HFF-Myc (cell line): ENCODE results near the gene PREX1.

Experiments
- DNase-seq: peaks from one replicate; pipeline ENCODE4 v3.0.0-alpha.2; 2011; ENCODE audit warnings: low read depth; ENCODE audit errors: extremely low read depth
- H3K4me3 ChIP-seq: replicated peaks from 2 replicates; pipeline ENCODE4 v1.5.1; 2011; ENCODE audit warnings: low read depth, mild to moderate bottlenecking, control low read depth, low read length
- TF ChIP-seq, protein P1 (sequence below): IDR thresholded peaks from 2 replicates; pipeline ENCODE4 v1.5.1; 2012; ENCODE audit warnings: mild to moderate bottlenecking, low read depth, low read length, control low read depth; ENCODE audit errors: missing control alignments

Gene PREX1

DNA sequence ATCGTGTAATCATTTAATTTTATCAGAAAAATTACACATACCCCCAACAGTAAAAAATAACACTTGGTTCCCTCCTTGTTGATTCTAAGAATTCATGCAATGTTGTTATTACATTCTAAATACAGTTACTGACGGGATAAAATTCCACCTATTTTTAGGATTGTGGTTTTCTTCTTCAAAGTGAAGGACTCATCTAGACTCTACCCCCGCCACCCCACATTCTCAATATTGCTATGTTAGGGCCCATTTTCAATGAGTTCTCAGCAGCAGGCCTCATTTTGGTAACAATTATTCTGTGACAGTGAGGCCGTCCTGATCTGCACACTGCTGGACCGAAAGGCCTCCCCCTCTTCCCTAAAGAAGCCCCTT lies 43.5 kb downstream of the PREX1 start:
- TF ChIP-seq, protein P1, sequence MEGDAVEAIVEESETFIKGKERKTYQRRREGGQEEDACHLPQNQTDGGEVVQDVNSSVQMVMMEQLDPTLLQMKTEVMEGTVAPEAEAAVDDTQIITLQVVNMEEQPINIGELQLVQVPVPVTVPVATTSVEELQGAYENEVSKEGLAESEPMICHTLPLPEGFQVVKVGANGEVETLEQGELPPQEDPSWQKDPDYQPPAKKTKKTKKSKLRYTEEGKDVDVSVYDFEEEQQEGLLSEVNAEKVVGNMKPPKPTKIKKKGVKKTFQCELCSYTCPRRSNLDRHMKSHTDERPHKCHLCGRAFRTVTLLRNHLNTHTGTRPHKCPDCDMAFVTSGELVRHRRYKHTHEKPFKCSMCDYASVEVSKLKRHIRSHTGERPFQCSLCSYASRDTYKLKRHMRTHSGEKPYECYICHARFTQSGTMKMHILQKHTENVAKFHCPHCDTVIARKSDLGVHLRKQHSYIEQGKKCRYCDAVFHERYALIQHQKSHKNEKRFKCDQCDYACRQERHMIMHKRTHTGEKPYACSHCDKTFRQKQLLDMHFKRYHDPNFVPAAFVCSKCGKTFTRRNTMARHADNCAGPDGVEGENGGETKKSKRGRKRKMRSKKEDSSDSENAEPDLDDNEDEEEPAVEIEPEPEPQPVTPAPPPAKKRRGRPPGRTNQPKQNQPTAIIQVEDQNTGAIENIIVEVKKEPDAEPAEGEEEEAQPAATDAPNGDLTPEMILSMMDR, result no peak
- no peak overlapping the region for H3K4me3 ChIP-seq
- no peak for DNase-seq

DNA sequence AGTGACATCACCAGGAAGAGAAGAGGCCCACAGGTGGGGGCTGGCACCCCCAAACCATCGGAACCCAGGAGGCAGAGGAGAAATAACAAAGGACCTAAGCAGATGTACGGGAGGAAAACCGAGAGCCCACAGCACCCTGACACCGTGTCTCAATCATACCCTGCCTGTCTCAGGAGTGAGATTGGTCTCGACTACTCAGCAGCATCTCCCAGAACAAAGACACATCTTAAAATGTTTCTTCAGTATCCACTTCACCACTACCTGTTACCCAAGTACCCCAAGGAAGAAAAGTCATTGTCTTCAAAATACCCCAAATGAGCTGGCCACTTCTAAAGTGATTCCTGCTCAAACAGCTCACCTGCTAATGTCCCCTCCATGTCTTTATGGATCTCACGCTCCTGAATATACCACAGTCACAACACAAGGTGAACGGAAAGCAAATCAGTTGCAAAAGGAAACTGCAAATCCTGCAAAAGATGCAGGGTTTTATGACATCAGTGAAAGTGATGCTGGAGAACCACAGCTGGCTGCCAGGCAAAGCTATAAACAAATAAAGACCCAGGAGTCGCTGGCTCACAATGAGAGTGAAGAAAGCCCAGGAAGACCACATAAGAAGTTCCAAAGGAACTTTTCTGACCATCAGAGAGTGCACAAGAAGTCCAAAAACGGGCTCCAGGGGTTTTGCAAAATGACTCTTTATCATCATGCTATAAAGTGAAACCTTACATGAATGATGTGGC lies 44.1 kb downstream of the PREX1 start:
- no peak overlapping the region for H3K4me3 ChIP-seq
- DNase-seq, result no peak
- TF ChIP-seq, protein P1, result no peak

GRCh38 chr20:48782901-48783308 lies 44.9 kb downstream of the PREX1 start:
- no peak for DNase-seq
- TF ChIP-seq, protein P1, result no peak
- H3K4me3 ChIP-seq, result no peak overlapping the region

DNA sequence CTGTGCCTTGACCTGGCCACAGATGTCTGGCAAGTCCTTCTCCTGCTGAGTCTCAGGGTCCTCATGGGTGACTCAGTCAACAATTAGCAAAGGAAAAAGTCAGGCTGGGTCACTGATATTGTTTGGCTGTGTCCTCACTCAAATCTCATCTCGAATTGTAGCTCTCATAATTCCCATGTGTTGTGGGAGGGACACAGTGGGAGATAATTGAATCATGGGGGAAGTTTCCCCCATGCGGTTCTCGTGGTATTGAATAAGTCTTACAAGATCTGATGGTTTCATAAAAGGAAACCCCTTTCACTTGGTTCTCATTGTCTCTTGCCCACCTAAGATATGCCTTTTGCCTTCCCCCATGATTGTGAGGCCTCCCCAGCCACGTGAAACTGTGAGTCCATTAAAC lies 45.7 kb downstream of the PREX1 start:
- H3K4me3 ChIP-seq, result no peak overlapping the region
- TF ChIP-seq, protein P1, result no peak
- no peak for DNase-seq

DNA sequence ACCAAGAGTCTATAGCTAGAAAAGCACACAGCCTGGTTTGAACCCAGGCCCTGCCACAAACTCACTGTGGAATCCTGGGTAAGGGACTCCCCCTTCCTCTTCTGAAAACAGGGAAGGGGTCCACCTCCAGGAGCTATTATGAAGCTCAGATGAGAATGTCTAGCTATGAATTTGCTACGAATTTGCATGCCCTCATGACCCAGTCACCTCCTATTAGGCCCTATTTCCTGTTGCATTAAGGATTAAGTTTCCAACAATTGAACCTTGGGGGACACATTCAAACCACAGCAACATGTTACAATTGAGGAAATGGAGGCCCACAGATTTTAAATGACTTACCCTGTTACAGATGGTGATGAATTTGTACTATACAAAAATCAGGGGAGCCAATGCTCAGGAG lies 46.2 kb downstream of the PREX1 start:
- no peak for DNase-seq
- no peak overlapping the region for H3K4me3 ChIP-seq
- TF ChIP-seq, protein P1, result no peak

- H3K4me3 ChIP-seq, result no peak overlapping the region
- DNase-seq, result no peak
- TF ChIP-seq, protein P1, result no peak
Measured at GRCh38 chr20:48779435-48779834, 48.4 kb downstream of the PREX1 start.

- TF ChIP-seq, protein P1, result no peak
- no peak for DNase-seq
- no peak overlapping the region for H3K4me3 ChIP-seq
Measured at GRCh38 chr20:48777821-48778220, 50.0 kb downstream of the PREX1 start.
